GM12801 (cell line): Measurements from ENCODE around the gene GAB2.

ENCODE experiments used
- TF ChIP-seq, protein P1 (sequence below): IDR thresholded peaks from one replicate; pipeline ENCODE4 v1.5.1; 2011; ENCODE audit warnings: control low read depth; ENCODE audit not compliant: insufficient read length; ENCODE audit errors: extremely low read depth

GAB2 gene

DNA sequence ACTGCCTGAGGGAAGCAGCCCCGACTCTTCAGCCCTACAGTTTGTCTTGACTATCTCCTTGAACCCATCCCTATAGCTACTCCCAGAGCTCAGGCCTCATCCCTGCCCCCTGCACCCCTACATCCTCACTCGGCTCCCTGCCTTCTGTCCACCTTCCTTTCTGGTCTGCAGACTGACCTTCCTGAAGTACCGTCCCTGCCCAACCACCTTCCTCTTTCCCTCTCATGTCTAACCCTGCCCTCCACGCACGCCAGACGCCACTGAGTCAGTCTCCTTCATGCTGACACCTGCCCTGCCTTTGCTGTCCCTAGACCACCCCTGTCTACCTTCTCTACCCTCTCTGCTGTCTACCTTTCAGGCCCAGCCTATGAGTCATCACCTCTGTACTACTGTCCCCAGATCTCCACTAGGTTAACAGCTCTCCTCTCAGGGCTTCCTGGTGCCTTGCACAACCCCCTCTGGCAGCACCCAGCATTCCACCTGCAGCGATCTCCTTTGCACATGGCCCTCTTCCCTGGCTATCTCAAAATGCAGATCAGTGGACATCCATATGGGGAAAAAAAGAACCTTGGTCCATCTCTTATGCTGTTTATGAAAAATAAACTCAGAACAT is 238.1 kb downstream of the GAB2 start:
- TF ChIP-seq, protein P1, sequence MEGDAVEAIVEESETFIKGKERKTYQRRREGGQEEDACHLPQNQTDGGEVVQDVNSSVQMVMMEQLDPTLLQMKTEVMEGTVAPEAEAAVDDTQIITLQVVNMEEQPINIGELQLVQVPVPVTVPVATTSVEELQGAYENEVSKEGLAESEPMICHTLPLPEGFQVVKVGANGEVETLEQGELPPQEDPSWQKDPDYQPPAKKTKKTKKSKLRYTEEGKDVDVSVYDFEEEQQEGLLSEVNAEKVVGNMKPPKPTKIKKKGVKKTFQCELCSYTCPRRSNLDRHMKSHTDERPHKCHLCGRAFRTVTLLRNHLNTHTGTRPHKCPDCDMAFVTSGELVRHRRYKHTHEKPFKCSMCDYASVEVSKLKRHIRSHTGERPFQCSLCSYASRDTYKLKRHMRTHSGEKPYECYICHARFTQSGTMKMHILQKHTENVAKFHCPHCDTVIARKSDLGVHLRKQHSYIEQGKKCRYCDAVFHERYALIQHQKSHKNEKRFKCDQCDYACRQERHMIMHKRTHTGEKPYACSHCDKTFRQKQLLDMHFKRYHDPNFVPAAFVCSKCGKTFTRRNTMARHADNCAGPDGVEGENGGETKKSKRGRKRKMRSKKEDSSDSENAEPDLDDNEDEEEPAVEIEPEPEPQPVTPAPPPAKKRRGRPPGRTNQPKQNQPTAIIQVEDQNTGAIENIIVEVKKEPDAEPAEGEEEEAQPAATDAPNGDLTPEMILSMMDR, result no peak

DNA sequence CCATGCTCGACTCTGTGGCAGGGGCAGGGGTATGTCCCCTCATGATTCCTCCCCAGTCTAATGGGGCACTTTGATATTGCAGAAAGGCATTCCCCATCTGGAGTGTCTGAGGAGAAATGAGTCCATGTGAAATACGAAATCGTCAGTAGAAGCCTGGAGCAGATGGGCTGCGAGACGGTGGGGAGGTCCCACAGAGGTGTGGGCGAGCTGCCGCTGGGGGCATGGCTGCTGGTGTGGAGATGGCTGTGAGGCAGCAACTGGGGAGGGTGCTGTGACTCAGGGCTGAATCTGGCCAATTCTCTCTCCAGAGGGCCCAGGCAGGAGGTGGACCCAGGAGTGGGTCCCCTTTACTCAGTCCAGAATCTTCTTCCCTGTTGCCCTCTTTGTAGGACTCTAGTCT is 240.4 kb downstream of the GAB2 start:
- TF ChIP-seq, protein P1, result no peak

DNA sequence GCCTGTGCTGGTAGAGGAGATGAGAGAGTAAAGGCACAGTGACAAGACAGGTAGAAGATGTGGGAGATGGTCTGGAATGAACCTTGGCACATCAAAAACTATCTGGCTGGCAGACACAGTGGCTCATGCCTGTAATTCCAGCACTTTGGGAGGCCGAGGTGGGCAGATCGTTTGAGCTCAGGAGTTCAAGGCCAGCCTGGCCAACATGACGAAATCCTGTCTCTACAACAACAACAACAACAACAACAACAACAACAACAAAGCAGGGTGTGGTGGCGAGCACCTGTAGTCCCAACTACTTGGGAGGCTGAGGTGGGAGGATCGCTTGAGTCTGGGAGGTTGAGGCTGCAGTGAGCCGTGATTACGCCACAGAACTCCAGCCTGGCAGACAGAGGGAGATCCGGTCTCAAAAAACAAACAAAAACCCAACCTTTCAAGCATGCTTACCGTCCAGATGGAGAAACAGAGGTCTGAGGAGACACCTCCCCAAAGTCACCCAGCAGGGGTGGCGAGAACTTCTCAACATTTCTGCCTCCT is 240.9 kb downstream of the GAB2 start:
- TF ChIP-seq, protein P1, result no peak

DNA sequence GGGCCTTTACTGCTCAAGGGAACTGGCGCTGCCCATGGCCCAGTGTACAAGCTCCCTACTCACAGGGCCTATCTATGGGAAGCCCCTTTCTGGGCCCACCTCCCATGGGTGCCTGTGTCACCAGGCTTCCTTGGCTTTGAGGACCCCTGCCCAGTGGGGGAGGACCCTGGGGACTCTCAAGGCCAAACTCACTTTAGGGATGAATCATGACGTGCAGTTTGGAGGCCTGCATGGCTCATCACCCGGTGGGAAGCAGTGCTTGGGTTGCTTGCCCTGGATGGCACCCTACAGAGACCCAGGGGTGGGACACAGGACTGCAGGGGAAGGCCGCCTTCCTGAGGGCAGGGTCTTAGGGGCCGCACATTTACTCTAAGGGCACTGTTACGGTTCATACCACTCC is 245.7 kb downstream of the GAB2 start:
- TF ChIP-seq, protein P1, result no peak

DNA sequence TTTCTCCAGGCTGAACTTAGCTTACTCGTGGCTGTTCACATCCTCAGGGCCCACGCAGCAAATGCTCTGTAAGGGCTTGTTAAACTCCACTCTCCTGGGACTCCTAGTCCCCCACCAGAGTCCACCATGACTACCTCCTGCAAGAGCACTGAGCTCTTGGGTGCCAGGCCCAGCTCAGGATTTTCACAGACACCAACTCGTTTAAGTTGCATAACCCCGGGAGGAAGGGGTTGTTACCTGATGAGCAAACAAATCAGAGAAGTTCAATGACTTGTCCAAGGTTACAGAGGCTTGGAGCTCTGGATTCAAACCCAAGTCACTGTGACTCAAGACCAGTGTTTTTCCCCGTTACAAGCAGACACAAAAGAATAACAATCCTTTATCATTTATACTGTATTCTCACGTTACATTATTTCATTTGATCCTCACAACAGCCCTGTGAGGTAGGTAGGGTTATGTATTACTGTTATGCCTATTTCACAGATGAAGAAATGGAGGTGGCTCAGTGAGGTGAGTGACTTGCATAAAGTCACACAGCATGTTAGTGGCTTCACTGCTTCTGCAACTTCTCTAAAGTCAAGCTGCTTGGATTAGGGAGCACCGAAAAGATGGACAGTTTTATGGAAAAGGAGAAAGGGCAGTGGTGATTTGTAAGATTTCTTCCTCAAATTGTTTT is 246.6 kb downstream of the GAB2 start:
- TF ChIP-seq, protein P1, result no peak

DNA sequence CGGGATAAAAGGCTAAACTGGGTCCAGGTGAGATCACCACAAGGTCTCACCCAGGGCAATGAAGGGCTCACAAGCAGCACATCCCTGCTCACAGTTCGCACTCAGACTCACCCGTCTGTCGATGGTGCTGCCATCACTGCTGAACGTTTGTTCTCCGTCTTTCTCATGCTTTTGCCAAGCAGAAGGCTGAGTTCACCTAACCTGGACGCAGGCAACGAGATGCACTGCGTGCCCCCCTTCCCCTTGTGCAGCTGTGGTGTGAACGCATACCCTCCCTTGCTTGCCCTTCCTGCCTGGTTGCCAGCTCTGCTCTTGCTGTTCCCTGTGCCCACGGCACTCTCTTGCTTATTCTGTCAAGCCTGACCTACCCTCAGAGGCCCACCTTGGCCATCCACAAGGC is 247.2 kb downstream of the GAB2 start:
- TF ChIP-seq, protein P1, result no peak

DNA sequence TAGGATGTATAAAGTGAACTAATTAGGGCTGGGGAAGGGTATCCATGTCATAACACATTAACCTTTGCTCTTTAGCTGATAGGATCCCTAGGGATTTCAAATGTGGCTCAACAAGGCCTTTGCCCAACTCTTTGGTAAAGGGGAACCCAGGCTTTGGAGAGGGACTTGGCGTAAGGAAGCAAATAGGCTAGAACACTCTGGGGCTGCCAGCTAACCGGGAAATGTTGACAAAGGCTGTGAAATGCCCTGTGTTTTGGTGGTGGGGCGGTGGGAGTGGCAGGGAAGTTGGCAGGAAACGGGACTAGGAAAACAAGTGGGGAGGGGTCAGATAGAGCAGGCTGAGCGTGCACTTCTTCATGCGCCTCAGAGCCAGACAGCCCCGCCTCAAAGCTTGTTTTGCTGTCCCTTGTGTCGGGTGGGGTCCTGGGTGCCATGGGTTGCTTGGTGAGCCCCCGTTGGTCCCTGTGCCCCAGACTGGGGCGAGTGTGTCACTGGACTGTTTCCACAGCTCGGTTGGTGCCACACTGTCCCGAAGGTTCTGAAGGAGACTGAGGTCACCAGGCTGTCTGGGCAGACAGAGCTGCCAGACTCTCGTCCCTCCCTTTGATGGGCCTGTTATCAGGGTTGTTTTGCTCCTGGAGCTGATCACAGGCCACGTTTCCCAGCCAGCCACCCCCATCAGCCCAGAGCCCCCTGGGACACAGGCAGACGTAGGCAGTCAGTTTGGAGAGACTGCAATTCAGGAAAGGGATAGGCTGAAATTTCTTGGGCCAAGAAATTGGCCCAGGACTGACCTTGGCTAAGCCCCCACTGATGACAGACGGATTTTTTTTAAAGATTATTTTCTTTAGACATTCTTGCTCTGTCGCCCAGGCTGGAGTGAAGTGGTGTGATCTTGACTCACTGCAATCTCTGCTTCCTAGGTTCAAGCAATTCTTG is 248.8 kb downstream of the GAB2 start:
- TF ChIP-seq, protein P1, result no peak
